Upper lobe of left lung (tissue), 6 donors: ENCODE measurements around the gene CNN3. TPM values are rescaled to one million over a fixed set of nuclear protein-coding genes. Genes with fewer than 3 reads are reported as not detected.

Experiments
- ATAC-seq, 2 donors: fragments of 200-7000 bp; cut with Tn5 transposase; one replicate each; pipeline ENCODE4 v1.9.1; 2022; ENCODE audit warnings: mild to moderate bottlenecking in 2 of 2, moderate library complexity in 2 of 2; ENCODE audit not compliant: low FRiP score in 2 of 2
- DNase-seq, 2 donors: peaks; one replicate each; pipeline ENCODE4 v3.0.0-alpha.2; 2019 to 2020
- H3K27ac ChIP-seq, 4 donors: fragments of 200-600 bp; sonication (generic); one replicate each; pipeline ENCODE4 v1.5.1; 2016 to 2019
- H3K27me3 ChIP-seq, 4 donors: fragments of 200-600 bp; sonication (generic); one replicate each; pipeline ENCODE4 v1.5.1; 2017 to 2019
- H3K36me3 ChIP-seq, 4 donors: fragments of 200-600 bp; sonication (generic); one replicate each; pipeline ENCODE4 v1.5.1; 2016 to 2019
- H3K4me1 ChIP-seq, 4 donors: fragments of 200-600 bp; sonication (generic); one replicate each; pipeline ENCODE4 v1.5.1; 2018 to 2019
- H3K4me3 ChIP-seq, 4 donors: fragments of 200-600 bp; sonication (generic); one replicate each; pipeline ENCODE4 v1.5.1; 2017 to 2019; ENCODE audit warnings: mild to moderate bottlenecking in 2 of 4, moderate library complexity in 1 of 4
- H3K9me3 ChIP-seq, 4 donors: fragments of 200-600 bp; sonication (generic); one replicate each; pipeline ENCODE4 v1.5.1; 2018 to 2019
- CTCF ChIP-seq, 6 experiments: fragments of 450-650 bp in 4 of 6; fragments of 200-600 bp in 2 of 6; sonication (generic) in 2 of 6; IDR thresholded peaks; one replicate each; pipeline ENCODE4 v1.5.1; 2016 to 2019; ENCODE audit warnings: antibody characterized with exemption in 6 of 6
- EP300 ChIP-seq, 4 donors: sonication (generic); formaldehyde crosslinking; IDR thresholded peaks; one replicate each; pipeline ENCODE4 v1.5.1; 2017; ENCODE audit warnings: antibody characterized with exemption in 4 of 4, control low read depth in 2 of 4
- POLR2A ChIP-seq, 4 donors: fragments of 450-650 bp; IDR thresholded peaks; one replicate each; pipeline ENCODE4 v1.5.1; 2016 to 2017; ENCODE audit warnings: antibody characterized with exemption in 4 of 4, mild to moderate bottlenecking in 2 of 4
- POLR2AphosphoS5 ChIP-seq, 2 donors: sonication (generic); formaldehyde crosslinking; IDR thresholded peaks; one replicate each; pipeline ENCODE4 v1.5.1; 2017; ENCODE audit warnings: antibody characterized with exemption in 2 of 2
- WGBS, 2 donors: methylation state at CpG; one replicate each; pipeline ENCODE4 v1.1.5; 2017 to 2018; 5-methylcytosine and 5-hydroxymethylcytosine counted together
- total RNA-seq, 6 donors: library from RNA; depleted of rRNA in 4 of 6; stranded (reverse); fragments of >200 nt in 4 of 6; gene quantifications; one replicate each; pipeline versions ENCODE4 v1.1.0 to v1.2.1, GENCODE V29; 2016 to 2021
- donor health status: DM: no; HTN: no; CAD: no; lungs with moderate emphysema.
- donor health status: DM: no; HTN: yes; CAD: no; lungs with severe emphysema.

Gene CNN3
- total RNA-seq, 6 donors from 2014 or later = 60.8 to 209 (median 166) TPM

GRCh38 chr1:94873520-94874351 lies 53.2 kb downstream of the CNN3 start:
- Histone ChIP-seq H3K36me3 (no peaks in the 10 kb centered on the region), H3K27me3 (no peaks in the 10 kb centered on the region), H3K27ac (peak overlapping the region in 2 of 4 donors; percentile 0 to 52), H3K9me3 (no peaks in the 10 kb centered on the region), H3K4me3 (no peak overlapping the region), H3K4me1 (peaks cover 0 to 7% (median 0%) of the 10 kb centered on the region in 4 donors)
- ATAC-seq (no peak), DNase-seq (no peak)
- 78 to 79% methylated on average over 7 of the region's 7 CpGs for whole genome bisulfite sequencing, 2 donors
- TF ChIP-seq CTCF (IDR thresholded peaks at IDR 0.05) (no peak), EP300 (IDR thresholded peaks at IDR 0.05) (no peak), POLR2A (IDR thresholded peaks at IDR 0.05) (no peak), POLR2AphosphoS5 (IDR thresholded peaks at IDR 0.05) (no peak)

GRCh38 chr1:94872771-94873495 lies 54.0 kb downstream of the CNN3 start:
- ATAC-seq = no peak
- no peak for DNase-seq
- Histone ChIP-seq H3K9me3 (no peaks in the 10 kb centered on the region), H3K4me3 (no peak overlapping the region), H3K4me1 (peaks cover 0 to 7% (median 0%) of the 10 kb centered on the region in 4 donors), H3K27me3 (no peaks in the 10 kb centered on the region), H3K27ac (no peak overlapping the region), H3K36me3 (no peaks in the 10 kb centered on the region)
- WGBS, 2 donors = 53 to 75% methylated on average over 4 of the region's 4 CpGs
- no peak for TF ChIP-seq EP300 (IDR thresholded peaks at IDR 0.05)
- no peak for TF ChIP-seq CTCF (IDR thresholded peaks at IDR 0.05)
- no peak for TF ChIP-seq POLR2A (IDR thresholded peaks at IDR 0.05)
- TF ChIP-seq POLR2AphosphoS5 (IDR thresholded peaks at IDR 0.05) = no peak

- TF ChIP-seq POLR2AphosphoS5 (IDR thresholded peaks at IDR 0.05) = no peak
- no peak for TF ChIP-seq CTCF (IDR thresholded peaks at IDR 0.05)
- no peak for TF ChIP-seq EP300 (IDR thresholded peaks at IDR 0.05)
- TF ChIP-seq POLR2A (IDR thresholded peaks at IDR 0.05) = no peak
- no peaks in the 10 kb centered on the region for H3K36me3 ChIP-seq
- no peak overlapping the region for H3K4me3 ChIP-seq
- H3K27ac ChIP-seq = no peak overlapping the region
- 93 to 97% methylated on average over 2 of the region's 2 CpGs for whole genome bisulfite sequencing, 2 donors
- H3K9me3 ChIP-seq = no peaks in the 10 kb centered on the region
- H3K4me1 ChIP-seq = peaks cover 0 to 7% (median 2%) of the 10 kb centered on the region in 4 donors
- no peaks in the 10 kb centered on the region for H3K27me3 ChIP-seq
- DNase-seq (no peak), ATAC-seq (no peak)
Observed at GRCh38 chr1:94871031-94871430, 55.9 kb downstream of the CNN3 start.

GRCh38 chr1:94866164-94866807 lies 60.6 kb downstream of the CNN3 start:
- H3K27me3 ChIP-seq = no peaks in the 10 kb centered on the region
- no peak for DNase-seq
- H3K27ac ChIP-seq = peak overlapping the region in 2 of 4 donors; percentile 14 to 15
- H3K9me3 ChIP-seq = no peaks in the 10 kb centered on the region
- ATAC-seq = no peak
- TF ChIP-seq POLR2AphosphoS5 (IDR thresholded peaks at IDR 0.05) = no peak
- TF ChIP-seq EP300 (IDR thresholded peaks at IDR 0.05) = no peak
- no peak for TF ChIP-seq CTCF (IDR thresholded peaks at IDR 0.05)
- no peak for TF ChIP-seq POLR2A (IDR thresholded peaks at IDR 0.05)
- no peak overlapping the region for H3K4me3 ChIP-seq
- peaks cover 23 to 32% (median 29%) of the 10 kb centered on the region in 4 donors for H3K4me1 ChIP-seq
- no peaks in the 10 kb centered on the region for H3K36me3 ChIP-seq
- 91% methylated on average over 4 of the region's 4 CpGs for WGBS, 2 donors
